Adrenal gland (tissue), 12 donors: ENCODE measurements around the gene CDK17. TPM values are rescaled to one million over a fixed set of nuclear protein-coding genes. Genes with fewer than 3 reads are reported as not detected.

ENCODE experiments used
- DNase-seq, 7 donors: peaks; one replicate each; pipeline ENCODE4 v3.0.0-alpha.2; 2019 to 2020
- H3K27ac ChIP-seq, 5 donors: fragments of 200-600 bp; sonication (generic) in 4 of 5; 1 replicate in 3 of 5; 2 replicates in 2 of 5; pipeline versions ENCODE4 v1.5.1 to v1.8.0; 2016 to 2020; ENCODE audit warnings: mild to moderate bottlenecking in 1 of 5
- H3K27me3 ChIP-seq: fragments of 200-600 bp; 2 replicates; pipeline ENCODE4 v1.8.0; 2021
- H3K36me3 ChIP-seq, 2 donors: fragments of 200-600 bp; replicated peaks in 1 of 2; 1 replicate in 1 of 2; 2 replicates in 1 of 2; pipeline versions ENCODE4 v1.5.1 to v1.8.0; 2018 to 2022
- H3K4me1 ChIP-seq, 2 donors: fragments of 200-600 bp; replicated peaks in 1 of 2; 1 replicate in 1 of 2; 2 replicates in 1 of 2; pipeline versions ENCODE4 v1.5.1 to v1.8.0; 2018 to 2021
- H3K4me3 ChIP-seq, 4 donors: fragments of 200-600 bp; sonication (generic) in 3 of 4; one replicate each; pipeline ENCODE4 v1.5.1; 2016 to 2018
- H3K9me3 ChIP-seq, 3 donors: fragments of 200-600 bp; sonication (generic) in 1 of 3; replicated peaks in 1 of 3; 1 replicate in 2 of 3; 2 replicates in 1 of 3; pipeline versions ENCODE4 v1.5.1 to v1.8.0; 2016 to 2021
- CTCF ChIP-seq, 6 experiments: fragments of 450-650 bp in 4 of 6; fragments of 200-600 bp in 2 of 6; sonication (generic) in 1 of 6; IDR thresholded peaks; 1 replicate in 5 of 6; 2 replicates in 1 of 6; pipeline versions ENCODE4 v1.5.1 to v1.8.0; 2016 to 2021; ENCODE audit warnings: antibody characterized with exemption in 6 of 6, mild to moderate bottlenecking in 2 of 6, moderate library complexity in 1 of 6
- POLR2A ChIP-seq, 2 donors: fragments of 450-650 bp; IDR thresholded peaks; one replicate each; pipeline ENCODE4 v1.6.1; 2017; ENCODE audit warnings: antibody characterized with exemption in 2 of 2, mild to moderate bottlenecking in 2 of 2, moderate library complexity in 1 of 2
- WGBS, 4 donors: extraction: QIAGEN DNeasy Blood & Tissue Kit in 2 of 4; methylation state at CpG; one replicate each; pipeline versions ENCODE4 v1.1.5 to v1.1.7; 2013 to 2017; 5-methylcytosine and 5-hydroxymethylcytosine counted together
- intact Hi-C, 2 donors: fragments of 100-400 bp; cut with DNase I; formaldehyde crosslinking; loops; one replicate each; pipeline versions ENCODE4 v1.14.1 to v1.15.0; 2022 to 2023
- polyA plus RNA-seq, 3 donors: library from polyadenylated mRNA; stranded (reverse); fragments of 200-250 nt in 2 of 3; fragments of 350-450 nt in 1 of 3; fragmentation: Illumina TruSeq in 1 of 3; extraction: RNeasy Lipid Tissue Mini Kit (QIAGEN cat#74804) in 1 of 3; gene quantifications; one replicate each; pipeline ENCODE4 v1.2.3, GENCODE V29; 2013 to 2014
- total RNA-seq, 9 donors: library from RNA; depleted of rRNA in 4 of 9; stranded (reverse); fragments of >200 nt in 4 of 9; fragments of 120-200 nt in 1 of 9; fragmentation: NEBNext Ultra II Directional in 1 of 9; extraction: Animal tissue kit (Norgen Biotek cat#: 25700) in 1 of 9; gene quantifications; one replicate each; pipeline versions ENCODE4 v1.1.0 to v1.2.4, GENCODE V29; 2013 to 2023
- donor health status: healthy with polysubstance abuse.
- donor health status: Bipolar disorder and iron deficiency.
- donor health status: DM: yes; HTN: yes; CAD: no.
- donor health status: DM: no; HTN: no; CAD: no.
- donor health status: DM: no; HTN: no; CAD: no.
- donor health status: DM: yes; HTN: yes; CAD: no.

The CDK17 gene
- total and polyA plus RNA-seq, 12 donors = 8.0 to 52.6 (median 21.1) TPM

DNA sequence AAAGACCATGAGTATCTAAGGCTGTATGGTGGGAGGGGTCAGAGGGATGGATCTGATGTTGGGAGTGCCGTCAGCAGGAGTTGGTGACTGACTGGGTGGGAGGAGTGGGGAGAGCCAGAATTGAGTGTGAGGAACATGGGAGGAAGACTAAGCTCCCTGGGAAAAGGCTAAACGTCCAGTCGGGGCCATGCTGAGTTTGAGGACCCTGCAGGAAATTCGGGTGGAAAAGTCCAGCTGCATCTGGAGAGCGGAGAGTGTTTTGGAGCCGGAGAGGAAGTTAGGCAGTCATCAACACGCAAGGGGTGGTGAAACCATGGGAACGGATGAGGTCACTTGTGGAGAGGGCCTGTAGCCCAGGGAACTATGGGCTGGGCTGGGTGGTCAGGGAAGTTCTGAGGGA, 145.2 kb downstream of the CDK17 start:
- H3K4me1 ChIP-seq = peaks cover 0 to 27% of the 10 kb centered on the region in 2 donors

GRCh38 chr12:96250119-96250685, 150.0 kb downstream of the CDK17 start:
- intact Hi-C loops = no loop called here
- TF ChIP-seq POLR2A (IDR thresholded peaks at IDR 0.05) = no peak
- TF ChIP-seq CTCF (IDR thresholded peaks at IDR 0.05) = no peak
- DNase-seq = peak in 1 of 7 donors; percentile 16
- peaks cover 7 to 25% of the 10 kb centered on the region in 2 donors for H3K4me1 ChIP-seq
- H3K4me3 ChIP-seq = no peak overlapping the region
- H3K9me3 ChIP-seq = no peaks in the 10 kb centered on the region
- WGBS, 4 donors = 80 to 92% (median 86%) methylated on average over 6 to 7 of the region's 7 CpGs
- H3K27me3 ChIP-seq = no peaks in the 10 kb centered on the region
- H3K36me3 ChIP-seq = peaks cover 0 to 17% of the 10 kb centered on the region in 2 donors
- peak overlapping the region in 3 of 5 donors; percentile 53 to 83 (median 83) for H3K27ac ChIP-seq

More for the DNA sequence above, 145.2 kb downstream of the CDK17 start:
- WGBS, 4 donors = 57 to 64% (median 61%) methylated on average over 8 of the region's 8 CpGs
- TF ChIP-seq CTCF (IDR thresholded peaks at IDR 0.05) (no peak), POLR2A (IDR thresholded peaks at IDR 0.05) (no peak)
- Histone ChIP-seq H3K36me3 (peaks cover 0 to 4% of the 10 kb centered on the region in 2 donors), H3K27me3 (no peaks in the 10 kb centered on the region), H3K4me3 (no peak overlapping the region), H3K27ac (peak overlapping the region in 1 of 5 donors; percentile 56), H3K9me3 (no peaks in the 10 kb centered on the region)
- peak in 6 of 7 donors; percentile 47 to 77 (median 52) for DNase-seq
- intact Hi-C loops = no loop called here

- H3K27ac ChIP-seq = peak overlapping the region; percentile 24 to 83 (median 53)
- no peaks in the 10 kb centered on the region for H3K9me3 ChIP-seq
- H3K27me3 ChIP-seq = no peaks in the 10 kb centered on the region
- WGBS, 4 donors = 48 to 60% (median 54%) methylated on average over 11 to 16 of the region's 16 CpGs
- H3K36me3 ChIP-seq = peaks cover 0 to 17% of the 10 kb centered on the region in 2 donors
- TF ChIP-seq CTCF (IDR thresholded peaks at IDR 0.05) (no peak), POLR2A (IDR thresholded peaks at IDR 0.05) (peak; percentile 41 to 54)
- peaks cover 7 to 21% of the 10 kb centered on the region in 2 donors for H3K4me1 ChIP-seq
- DNase-seq = peak; percentile 84 to 97 (median 92)
- intact Hi-C loops = no loop called here
- H3K4me3 ChIP-seq = no peak overlapping the region
These were observed 150.8 kb downstream of the CDK17 start for GRCh38 chr12:96249196-96250118.
